Measurements from ENCODE around the gene RBMS2. TPM values are rescaled to one million over a fixed set of nuclear protein-coding genes. Genes with fewer than 3 reads are reported as not detected.

Gene RBMS2
- total and polyA plus RNA-seq, 9 of the 15 experiments (the other 6 are each of a cell fraction or from before 2014, with no cell fraction given), result 0.08 to 10.5 (median 0.31) TPM

GRCh38 chr12:56630180-56630632 lies 108.6 kb downstream of the RBMS2 start, which contains the start of gene BAZ2A (continued):
- TF ChIP-seq IFI16 (CRISPR knock-in tag; IDR thresholded peaks at IDR 0.05) (no peak), CHD2 (IDR thresholded peaks at IDR 0.05; ENCODE audit: low read depth, low read length) (no peak), CC2D1A (IDR thresholded peaks at IDR 0.05) (peak; percentile 87), MTA2 (IDR thresholded peaks at IDR 0.05; ENCODE audit: low read depth) (no peak), ELF4 (CRISPR knock-in tag; IDR thresholded peaks at IDR 0.05) (no peak), KLF1 (tag; IDR thresholded peaks at IDR 0.05) (peak; percentile 53; the same call in 1 of the 2 replicates), TARDBP (IDR thresholded peaks at IDR 0.05) (no peak), ZMIZ1 (IDR thresholded peaks at IDR 0.05; ENCODE audit: low read depth in 2 of 2, low read length in 2 of 2) (0 out of 4 replicates have a peak, but pooled peaks of 1 of the 2 experiments have one; percentile 56), BRCA1 (IDR thresholded peaks at IDR 0.05) (no peak), BRCA1 (CRISPR knock-in tag; IDR thresholded peaks at IDR 0.05) (no peak), ARNT (IDR thresholded peaks at IDR 0.05) (no peak), ZNF3 (CRISPR knock-in tag; IDR thresholded peaks at IDR 0.05) (no peak), ZNF644 (tag; IDR thresholded peaks at IDR 0.05; ENCODE audit: low read depth) (no peak)
- TF ChIP-seq, protein P1, sequence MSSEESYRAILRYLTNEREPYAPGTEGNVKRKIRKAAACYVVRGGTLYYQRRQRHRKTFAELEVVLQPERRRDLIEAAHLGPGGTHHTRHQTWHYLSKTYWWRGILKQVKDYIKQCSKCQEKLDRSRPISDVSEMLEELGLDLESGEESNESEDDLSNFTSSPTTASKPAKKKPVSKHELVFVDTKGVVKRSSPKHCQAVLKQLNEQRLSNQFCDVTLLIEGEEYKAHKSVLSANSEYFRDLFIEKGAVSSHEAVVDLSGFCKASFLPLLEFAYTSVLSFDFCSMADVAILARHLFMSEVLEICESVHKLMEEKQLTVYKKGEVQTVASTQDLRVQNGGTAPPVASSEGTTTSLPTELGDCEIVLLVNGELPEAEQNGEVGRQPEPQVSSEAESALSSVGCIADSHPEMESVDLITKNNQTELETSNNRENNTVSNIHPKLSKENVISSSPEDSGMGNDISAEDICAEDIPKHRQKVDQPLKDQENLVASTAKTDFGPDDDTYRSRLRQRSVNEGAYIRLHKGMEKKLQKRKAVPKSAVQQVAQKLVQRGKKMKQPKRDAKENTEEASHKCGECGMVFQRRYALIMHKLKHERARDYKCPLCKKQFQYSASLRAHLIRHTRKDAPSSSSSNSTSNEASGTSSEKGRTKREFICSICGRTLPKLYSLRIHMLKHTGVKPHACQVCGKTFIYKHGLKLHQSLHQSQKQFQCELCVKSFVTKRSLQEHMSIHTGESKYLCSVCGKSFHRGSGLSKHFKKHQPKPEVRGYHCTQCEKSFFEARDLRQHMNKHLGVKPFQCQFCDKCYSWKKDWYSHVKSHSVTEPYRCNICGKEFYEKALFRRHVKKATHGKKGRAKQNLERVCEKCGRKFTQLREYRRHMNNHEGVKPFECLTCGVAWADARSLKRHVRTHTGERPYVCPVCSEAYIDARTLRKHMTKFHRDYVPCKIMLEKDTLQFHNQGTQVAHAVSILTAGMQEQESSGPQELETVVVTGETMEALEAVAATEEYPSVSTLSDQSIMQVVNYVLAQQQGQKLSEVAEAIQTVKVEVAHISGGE (CRISPR knock-in tag; IDR thresholded peaks at IDR 0.05), result no peak
- TF ChIP-seq, protein P2, sequence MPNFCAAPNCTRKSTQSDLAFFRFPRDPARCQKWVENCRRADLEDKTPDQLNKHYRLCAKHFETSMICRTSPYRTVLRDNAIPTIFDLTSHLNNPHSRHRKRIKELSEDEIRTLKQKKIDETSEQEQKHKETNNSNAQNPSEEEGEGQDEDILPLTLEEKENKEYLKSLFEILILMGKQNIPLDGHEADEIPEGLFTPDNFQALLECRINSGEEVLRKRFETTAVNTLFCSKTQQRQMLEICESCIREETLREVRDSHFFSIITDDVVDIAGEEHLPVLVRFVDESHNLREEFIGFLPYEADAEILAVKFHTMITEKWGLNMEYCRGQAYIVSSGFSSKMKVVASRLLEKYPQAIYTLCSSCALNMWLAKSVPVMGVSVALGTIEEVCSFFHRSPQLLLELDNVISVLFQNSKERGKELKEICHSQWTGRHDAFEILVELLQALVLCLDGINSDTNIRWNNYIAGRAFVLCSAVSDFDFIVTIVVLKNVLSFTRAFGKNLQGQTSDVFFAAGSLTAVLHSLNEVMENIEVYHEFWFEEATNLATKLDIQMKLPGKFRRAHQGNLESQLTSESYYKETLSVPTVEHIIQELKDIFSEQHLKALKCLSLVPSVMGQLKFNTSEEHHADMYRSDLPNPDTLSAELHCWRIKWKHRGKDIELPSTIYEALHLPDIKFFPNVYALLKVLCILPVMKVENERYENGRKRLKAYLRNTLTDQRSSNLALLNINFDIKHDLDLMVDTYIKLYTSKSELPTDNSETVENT (CRISPR knock-in tag; IDR thresholded peaks at IDR 0.05), result no peak

Measured in K562 (cell line).